Immature natural killer cell (primary cell): ENCODE results near the gene CEP41. TPM values are rescaled to one million over a fixed set of nuclear protein-coding genes. Genes with fewer than 3 reads are reported as not detected.
A peak's percentile ranks its signal among the peaks of the same experiment; 100 is the strongest.

Experiments
- DNase-seq, 3 donors: peaks; one replicate each; pipeline ENCODE4 v3.0.0; 2022; ENCODE audit warnings: mixed read lengths in 1 of 3
- H3K27ac Mint-ChIP-seq, 6 donors: one replicate each; pipeline ENCODE4 v1.8.0; 2020; ENCODE audit warnings: mixed read lengths in 6 of 6, mild to moderate bottlenecking in 5 of 6, inconsistent platforms in 4 of 6, moderate library complexity in 3 of 6
- H3K27me3 Mint-ChIP-seq, 3 donors: one replicate each; pipeline ENCODE4 v1.8.0; 2020 to 2021; ENCODE audit warnings: low read depth in 3 of 3, mild to moderate bottlenecking in 3 of 3, mixed read lengths in 3 of 3, moderate library complexity in 3 of 3, inconsistent platforms in 1 of 3
- H3K36me3 Mint-ChIP-seq, 3 donors: one replicate each; pipeline ENCODE4 v1.8.0; 2020; ENCODE audit warnings: mixed read lengths in 3 of 3, inconsistent platforms in 2 of 3, mild to moderate bottlenecking in 2 of 3
- H3K4me1 Mint-ChIP-seq, 2 donors: one replicate each; pipeline ENCODE4 v1.8.0; 2020; ENCODE audit warnings: inconsistent platforms in 2 of 2, mild to moderate bottlenecking in 2 of 2, mixed read lengths in 2 of 2, moderate library complexity in 1 of 2
- H3K4me3 Mint-ChIP-seq, 5 donors: one replicate each; pipeline ENCODE4 v1.8.0; 2020; ENCODE audit warnings: mild to moderate bottlenecking in 5 of 5, mixed read lengths in 5 of 5, inconsistent platforms in 3 of 5, moderate library complexity in 3 of 5
- H3K9me3 Mint-ChIP-seq, 6 donors: one replicate each; pipeline ENCODE4 v1.8.0; 2020; ENCODE audit warnings: mild to moderate bottlenecking in 6 of 6, mixed read lengths in 6 of 6, inconsistent platforms in 4 of 6, moderate library complexity in 3 of 6
- polyA plus RNA-seq, 3 donors: library from polyadenylated mRNA; unstranded; fragments of 300-500 nt; fragmentation: Illumina TruSeq; gene quantifications; one replicate each; pipeline ENCODE4 v1.2.3, GENCODE V29; 2021

The CEP41 gene
- polyA plus RNA-seq, 3 donors from 2014 or later = 17.9 to 22.4 (median 20.8) TPM

GRCh38 chr7:130387628-130388403 is 53.0 kb downstream of the CEP41 start:
- Mint-ChIP-seq H3K36me3 (no peaks in the 10 kb centered on the region), H3K27me3 (peaks cover 0 to 3% (median 0%) of the 10 kb centered on the region in 3 donors)

DNA sequence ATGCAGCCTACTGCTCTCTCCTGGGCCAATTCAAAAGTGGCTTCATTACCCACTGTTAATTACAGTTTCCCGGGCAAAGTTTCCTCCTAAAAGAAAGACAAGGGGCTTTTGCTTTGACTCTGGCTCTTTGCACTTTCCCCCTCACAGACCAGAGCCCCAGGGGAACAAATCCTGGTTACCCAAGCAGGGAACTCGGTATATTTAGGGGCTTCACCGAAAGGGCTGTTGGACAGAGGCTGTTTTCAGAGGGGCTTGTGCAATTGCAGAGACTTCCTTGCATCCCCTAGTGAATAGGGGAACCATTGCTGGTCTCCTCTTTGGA is 53.5 kb downstream of the CEP41 start:
- Mint-ChIP-seq H3K4me3 (no peak overlapping the region), H3K4me1 (peaks cover 0 to 1% of the 10 kb centered on the region in 2 donors), H3K27me3 (peaks cover 0 to 3% (median 0%) of the 10 kb centered on the region in 3 donors), H3K27ac (no peak overlapping the region), H3K36me3 (no peaks in the 10 kb centered on the region), H3K9me3 (peaks cover 0 to 3% (median 0%) of the 10 kb centered on the region in 6 donors)
- no peak for DNase-seq

More at GRCh38 chr7:130387628-130388403, 53.0 kb downstream of the CEP41 start:
- H3K9me3 Mint-ChIP-seq = peaks cover 0 to 3% (median 0%) of the 10 kb centered on the region in 6 donors
- H3K4me1 Mint-ChIP-seq = peaks cover 0 to 4% of the 10 kb centered on the region in 2 donors
- H3K4me3 Mint-ChIP-seq = no peak overlapping the region
- peak overlapping the region in 1 of 6 donors; percentile 7 for H3K27ac Mint-ChIP-seq
- no peak for DNase-seq

- H3K27me3 Mint-ChIP-seq = peaks cover 0 to 3% (median 0%) of the 10 kb centered on the region in 3 donors
- H3K4me3 Mint-ChIP-seq = no peak overlapping the region
- H3K9me3 Mint-ChIP-seq = peaks cover 0 to 2% (median 0%) of the 10 kb centered on the region in 6 donors
- H3K4me1 Mint-ChIP-seq = peaks cover 0 to 1% of the 10 kb centered on the region in 2 donors
- H3K27ac Mint-ChIP-seq = no peak overlapping the region
- H3K36me3 Mint-ChIP-seq = no peaks in the 10 kb centered on the region
- DNase-seq = no peak
Observed at GRCh38 chr7:130386876-130387275, 53.9 kb downstream of the CEP41 start.

- Mint-ChIP-seq H3K4me3 (no peak overlapping the region), H3K9me3 (peaks cover 0 to 2% (median 0%) of the 10 kb centered on the region in 6 donors), H3K27ac (no peak overlapping the region), H3K36me3 (no peaks in the 10 kb centered on the region), H3K27me3 (peaks cover 0 to 3% (median 0%) of the 10 kb centered on the region in 3 donors), H3K4me1 (peaks cover 0 to 1% of the 10 kb centered on the region in 2 donors)
- DNase-seq = no peak
Observed at GRCh38 chr7:130385600-130386066, 55.2 kb downstream of the CEP41 start.

DNA sequence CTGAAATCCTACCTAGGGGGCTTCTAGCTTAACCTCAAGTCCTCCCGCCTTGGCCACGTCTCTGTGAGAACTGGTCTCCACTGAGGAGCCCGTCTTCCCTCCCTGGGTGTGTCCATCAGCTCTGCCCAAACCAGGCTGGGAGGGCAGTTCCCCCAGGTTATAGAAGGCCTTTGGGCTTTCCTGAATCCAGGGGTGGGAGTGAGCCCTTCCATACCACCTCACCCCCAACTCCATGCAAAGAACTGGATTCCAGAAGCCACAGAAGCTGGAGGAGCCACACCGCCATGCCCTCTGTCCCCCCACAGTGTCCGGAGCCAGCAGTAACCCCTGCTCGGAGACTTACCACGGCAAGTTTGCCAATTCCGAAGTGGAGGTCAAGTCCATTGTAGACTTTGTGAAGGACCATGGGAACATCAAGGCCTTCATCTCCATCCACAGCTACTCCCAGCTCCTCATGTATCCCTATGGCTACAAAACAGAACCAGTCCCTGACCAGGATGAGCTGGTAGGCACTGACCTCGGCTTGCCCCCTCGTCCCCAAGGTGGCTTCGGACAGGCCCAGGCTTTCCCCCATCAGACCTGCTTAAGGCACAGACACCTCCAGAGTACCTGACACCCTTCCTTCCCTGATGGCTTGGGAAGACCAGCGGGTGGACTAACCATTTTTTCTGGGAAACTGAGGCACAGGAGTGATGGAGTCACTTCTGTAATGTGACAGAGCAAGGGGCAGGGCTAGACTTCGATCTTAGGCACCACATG is 55.8 kb downstream of the CEP41 start:
- Mint-ChIP-seq H3K4me3 (no peak overlapping the region), H3K4me1 (peaks cover 0 to 1% of the 10 kb centered on the region in 2 donors), H3K27me3 (peaks cover 0 to 3% (median 0%) of the 10 kb centered on the region in 3 donors), H3K9me3 (peaks cover 0 to 2% (median 0%) of the 10 kb centered on the region in 6 donors), H3K27ac (no peak overlapping the region), H3K36me3 (no peaks in the 10 kb centered on the region)
- DNase-seq = no peak

GRCh38 chr7:130384371-130384801 is 56.4 kb downstream of the CEP41 start:
- Mint-ChIP-seq H3K9me3 (peaks cover 0 to 2% (median 0%) of the 10 kb centered on the region in 6 donors), H3K4me1 (peaks cover 0 to 1% of the 10 kb centered on the region in 2 donors), H3K4me3 (no peak overlapping the region), H3K27ac (no peak overlapping the region), H3K27me3 (peaks cover 0 to 3% (median 0%) of the 10 kb centered on the region in 3 donors), H3K36me3 (no peaks in the 10 kb centered on the region)
- DNase-seq = no peak

DNA sequence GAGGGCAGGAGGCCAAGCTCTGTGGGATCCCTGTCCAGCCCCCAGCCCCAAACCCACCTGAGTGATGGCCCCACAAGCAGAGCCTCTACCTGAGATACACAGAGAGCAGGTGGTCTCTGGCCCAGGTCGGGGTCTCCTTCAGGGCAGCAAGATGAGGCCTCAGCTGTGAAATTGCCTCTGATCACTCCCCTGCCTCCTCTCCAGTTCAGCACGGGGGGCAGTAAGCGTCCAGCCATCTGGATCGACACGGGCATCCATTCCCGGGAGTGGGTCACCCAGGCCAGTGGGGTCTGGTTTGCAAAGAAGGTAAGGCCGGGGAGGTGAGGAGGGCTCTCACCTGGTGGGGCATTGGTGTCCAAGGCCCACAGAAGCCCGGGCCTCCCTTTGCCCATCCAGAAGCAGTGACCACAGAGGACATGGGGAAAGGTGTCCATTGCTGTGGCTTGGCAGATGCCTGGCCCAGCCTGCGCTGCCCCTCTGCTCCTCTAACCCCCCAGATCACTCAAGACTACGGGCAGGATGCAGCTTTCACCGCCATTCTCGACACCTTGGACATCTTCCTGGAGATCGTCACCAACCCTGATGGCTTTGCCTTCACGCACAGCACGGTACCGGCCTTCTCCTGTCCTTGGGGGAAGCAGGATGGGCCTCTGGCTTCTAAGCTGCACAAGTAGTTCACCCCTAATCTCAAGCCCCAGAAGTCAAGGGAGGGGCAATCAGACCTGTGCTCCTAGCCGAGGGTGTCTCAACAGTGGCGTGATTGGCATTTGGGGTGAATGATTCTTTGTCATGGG is 57.4 kb downstream of the CEP41 start:
- DNase-seq = no peak
- Mint-ChIP-seq H3K9me3 (peaks cover 0 to 2% (median 0%) of the 10 kb centered on the region in 6 donors), H3K27ac (no peak overlapping the region), H3K27me3 (peaks cover 0 to 3% (median 2%) of the 10 kb centered on the region in 3 donors), H3K36me3 (no peaks in the 10 kb centered on the region), H3K4me1 (peaks cover 0 to 1% of the 10 kb centered on the region in 2 donors), H3K4me3 (no peak overlapping the region)

GRCh38 chr7:130381468-130382312 is 59.1 kb downstream of the CEP41 start:
- Mint-ChIP-seq H3K4me3 (no peak overlapping the region), H3K27ac (no peak overlapping the region), H3K4me1 (peaks cover 0 to 1% of the 10 kb centered on the region in 2 donors), H3K36me3 (no peaks in the 10 kb centered on the region), H3K27me3 (peaks cover 0 to 3% (median 2%) of the 10 kb centered on the region in 3 donors), H3K9me3 (peaks cover 0 to under 1% (median 0%) of the 10 kb centered on the region in 6 donors)
- DNase-seq = no peak

- H3K36me3 Mint-ChIP-seq = peaks cover 0 to 4% (median 0%) of the 10 kb centered on the region in 3 donors
- no peak for DNase-seq
- H3K27me3 Mint-ChIP-seq = peaks cover 1 to 3% (median 2%) of the 10 kb centered on the region in 3 donors
- no peak overlapping the region for H3K27ac Mint-ChIP-seq
- H3K4me3 Mint-ChIP-seq = no peak overlapping the region
- H3K4me1 Mint-ChIP-seq = peaks cover 0 to 1% of the 10 kb centered on the region in 2 donors
- peaks cover 0 to 7% (median 0%) of the 10 kb centered on the region in 6 donors for H3K9me3 Mint-ChIP-seq
Observed at GRCh38 chr7:130380861-130381455, 59.9 kb downstream of the CEP41 start.

DNA sequence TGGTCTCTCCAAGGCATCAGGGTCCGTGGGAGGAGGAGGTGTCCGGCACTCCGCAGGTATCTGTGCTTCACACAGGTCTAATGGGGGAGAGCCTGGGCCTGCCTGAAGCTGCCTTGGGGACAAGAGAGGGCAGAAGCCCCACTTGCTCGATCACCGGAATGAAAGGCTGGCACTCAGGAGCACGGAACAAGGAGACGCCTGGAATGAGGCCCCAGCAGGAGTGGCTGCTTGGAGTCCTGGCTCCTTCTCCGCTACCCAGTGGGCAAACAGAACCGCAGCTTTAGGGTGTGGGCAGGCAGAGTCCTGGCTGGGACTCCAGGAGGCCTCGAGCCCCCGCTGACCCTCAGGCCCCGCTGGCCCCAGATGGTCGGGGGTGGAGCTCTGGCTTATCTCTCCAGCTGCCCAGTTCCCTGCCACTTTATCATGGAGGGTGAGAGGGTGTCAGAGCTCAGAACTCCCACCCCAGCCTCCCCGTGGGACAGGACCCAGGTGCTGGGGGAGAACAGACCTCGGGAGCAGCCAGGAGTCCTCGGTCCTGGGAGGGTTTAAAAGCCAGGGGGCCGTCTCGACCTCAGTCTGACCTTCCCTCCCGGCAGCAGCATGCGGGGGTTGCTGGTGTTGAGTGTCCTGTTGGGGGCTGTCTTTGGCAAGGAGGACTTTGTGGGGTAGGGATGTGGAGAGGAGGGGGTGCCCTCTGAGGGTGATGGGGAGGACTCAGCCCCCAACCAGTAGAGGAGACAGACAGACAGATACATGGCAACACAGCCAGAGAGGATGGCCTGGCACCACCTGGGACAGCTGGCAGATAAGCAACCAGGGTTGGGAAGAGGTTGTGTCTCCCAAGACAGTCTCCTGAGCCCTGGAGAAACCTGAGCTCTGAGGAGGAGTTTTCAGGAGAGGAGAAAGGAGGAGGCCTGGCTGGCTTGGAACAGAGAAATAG is 60.6 kb downstream of the CEP41 start, which contains the start of gene CPA1:
TSS of gene CPA1 (plus strand) at position 574 of the 940 bp plus-strand sequence. CDS start at position 601, 27 bp downstream.
- no peak for DNase-seq
- no peak within 1 kb of the TSS for H3K27ac Mint-ChIP-seq
- H3K27me3 Mint-ChIP-seq = peaks cover 0 to 3% (median 2%) of the 10 kb centered on the region in 3 donors
- H3K9me3 Mint-ChIP-seq = peaks cover 0 to 7% (median 0%) of the 10 kb centered on the region in 6 donors
- H3K36me3 Mint-ChIP-seq = peaks cover 0 to 5% (median 0%) of the 10 kb centered on the region in 3 donors
- no peak within 1 kb of the TSS for H3K4me3 Mint-ChIP-seq
- peaks cover 0 to 1% of the 10 kb centered on the region in 2 donors for H3K4me1 Mint-ChIP-seq

DNA sequence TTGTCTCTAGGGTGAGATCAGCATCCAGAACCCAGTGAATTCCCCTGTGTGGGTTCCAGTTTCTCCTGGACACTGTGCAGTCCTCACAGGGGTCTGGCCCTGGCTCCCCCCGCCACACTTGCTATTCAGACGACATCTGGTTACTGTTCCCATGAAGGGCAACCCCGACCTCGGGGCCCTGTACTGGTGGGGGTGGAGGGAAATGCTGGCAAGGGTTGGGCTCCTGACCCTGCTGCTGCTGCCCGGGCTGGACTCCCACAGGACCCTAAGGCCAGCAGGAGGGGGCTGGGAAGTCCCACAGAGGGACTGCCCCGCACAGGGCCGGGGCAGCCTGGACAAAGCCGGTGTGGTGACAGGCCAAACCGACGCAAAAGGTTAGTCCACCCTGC is 61.3 kb downstream of the CEP41 start:
- H3K4me1 Mint-ChIP-seq = peaks cover 0 to 1% of the 10 kb centered on the region in 2 donors
- peaks cover 0 to 3% (median 2%) of the 10 kb centered on the region in 3 donors for H3K27me3 Mint-ChIP-seq
- H3K36me3 Mint-ChIP-seq = peaks cover 0 to 5% (median 0%) of the 10 kb centered on the region in 3 donors
- H3K9me3 Mint-ChIP-seq = peaks cover 0 to 7% (median 0%) of the 10 kb centered on the region in 6 donors
- no peak for DNase-seq
- no peak overlapping the region for H3K27ac Mint-ChIP-seq
- H3K4me3 Mint-ChIP-seq = no peak overlapping the region
